OCI-LY3 (cell line): ENCODE measurements around the gene PEAK1.

ENCODE experiments used
- H2AFZ ChIP-seq: fragments of 200-600, 300-600 bp; shearing (Covaris generic); 2 replicates; pipeline ENCODE4 v1.6.0; 2014; ENCODE audit warnings: antibody characterized with exemption, low read depth, low read length
- H3K27ac ChIP-seq: fragments of 200-600, 300-600 bp; sonication (generic); 2 replicates; pipeline ENCODE4 v1.5.1; 2014; ENCODE audit warnings: mild to moderate bottlenecking, low read length, moderate library complexity, mixed read lengths
- H3K27me3 ChIP-seq: fragments of 200-600, 300-600 bp; sonication (generic); 2 replicates; pipeline ENCODE4 v1.6.1; 2014; ENCODE audit warnings: low read depth, low read length, mixed read lengths
- H3K36me3 ChIP-seq: fragments of 200-600, 300-600 bp; sonication (generic); replicated peaks from 2 replicates; pipeline ENCODE3; 2014; ENCODE audit warnings: low read depth, low read length, mixed read lengths
- H3K4me1 ChIP-seq: fragments of 300-600, 200-600 bp; sonication (generic); 2 replicates; pipeline ENCODE4 v1.6.1; 2014; ENCODE audit warnings: low read length, mixed read lengths
- H3K4me2 ChIP-seq: fragments of 200-600, 300-600 bp; sonication (generic); 2 replicates; pipeline ENCODE4 v1.6.1; 2014; ENCODE audit warnings: low read length, mixed read lengths
- H3K4me3 ChIP-seq: fragments of 300-600, 200-600 bp; sonication (generic); 2 replicates; pipeline ENCODE4 v1.5.1; 2014; ENCODE audit warnings: antibody characterized with exemption, mild to moderate bottlenecking, low read length, moderate library complexity
- H3K79me2 ChIP-seq: fragments of 300-600, 200-600 bp; shearing (Covaris generic); 2 replicates; pipeline ENCODE4 v1.6.1; 2014; ENCODE audit warnings: mild to moderate bottlenecking, low read length, mixed read lengths
- H3K9ac ChIP-seq: fragments of 300-600, 200-600 bp; shearing (Covaris generic); 2 replicates; pipeline ENCODE4 v1.6.0; 2014; ENCODE audit warnings: mild to moderate bottlenecking, low read length, moderate library complexity
- H3K9me3 ChIP-seq: fragments of 200-600, 300-600 bp; shearing (Covaris generic); 2 replicates; pipeline ENCODE4 v1.6.1; 2014; ENCODE audit warnings: low read length, mixed read lengths; ENCODE audit not compliant: insufficient read depth
- H4K20me1 ChIP-seq: fragments of 200-600, 300-600 bp; sonication (generic); 2 replicates; pipeline ENCODE4 v1.6.1; 2016; ENCODE audit warnings: low read length, mixed read lengths; ENCODE audit not compliant: insufficient read depth
- EZH2phosphoT487 ChIP-seq: fragments of 200-600 bp; shearing (Covaris generic); IDR thresholded peaks from 2 replicates; pipeline ENCODE4 v1.6.1; 2018; ENCODE audit warnings: antibody characterized with exemption, mixed run types, low read depth
- TF ChIP-seq, protein P1 (sequence below): fragments of 200-600, 300-600 bp; sonication (generic); IDR thresholded peaks from 2 replicates; pipeline ENCODE4 v1.5.1; 2014; ENCODE audit warnings: antibody characterized with exemption, low read length, low read depth

Gene PEAK1

DNA sequence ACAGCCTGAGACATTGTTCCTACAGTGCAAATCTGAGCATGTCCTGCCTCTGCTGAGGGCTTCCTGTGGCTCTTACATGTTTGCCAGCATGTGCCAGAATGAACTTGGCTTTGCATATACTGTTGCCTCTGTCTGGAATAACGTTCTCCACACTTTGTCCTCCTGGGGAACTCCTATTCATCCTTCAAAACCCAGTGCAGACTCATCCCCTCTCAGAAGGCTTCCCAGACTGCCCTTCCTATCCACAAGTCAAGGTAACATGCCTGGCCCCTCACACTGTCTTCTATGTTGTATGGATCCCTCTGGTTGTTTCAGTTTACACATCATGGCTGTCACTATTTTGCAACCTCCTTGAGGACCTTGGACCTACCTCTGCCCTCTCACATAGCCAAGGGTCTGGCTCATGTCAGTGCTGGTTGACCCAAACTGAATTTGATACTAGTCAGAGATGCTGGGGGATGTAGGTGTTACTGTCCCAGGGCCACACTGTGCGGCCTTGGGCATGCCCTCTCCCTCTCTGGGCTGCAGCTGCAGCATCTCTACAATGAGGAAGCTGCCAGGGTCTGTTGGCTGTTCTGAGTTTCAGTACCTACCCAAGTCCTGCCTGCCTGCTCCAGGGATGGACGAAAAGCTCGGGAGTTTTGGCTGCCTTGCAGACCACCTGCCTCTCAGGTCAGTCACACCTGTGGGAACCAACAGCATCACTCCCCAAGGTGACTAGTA, 320.0 kb downstream of the PEAK1 start:
- Histone ChIP-seq H3K4me1 (peaks cover 22% of the 10 kb centered on the region), H3K36me3 (no peaks in the 10 kb centered on the region), H3K9me3 (no peaks in the 10 kb centered on the region), H3K9ac (no peak overlapping the region), H4K20me1 (no peaks in the 10 kb centered on the region), H3K4me3 (no peak overlapping the region), H2AFZ (no peak overlapping the region), H3K79me2 (no peaks in the 10 kb centered on the region), H3K27me3 (no peaks in the 10 kb centered on the region), H3K4me2 (peak overlapping the region; percentile 21; the same call in 1 of the 2 replicates), H3K27ac (no peak overlapping the region)
- TF ChIP-seq, protein P1, sequence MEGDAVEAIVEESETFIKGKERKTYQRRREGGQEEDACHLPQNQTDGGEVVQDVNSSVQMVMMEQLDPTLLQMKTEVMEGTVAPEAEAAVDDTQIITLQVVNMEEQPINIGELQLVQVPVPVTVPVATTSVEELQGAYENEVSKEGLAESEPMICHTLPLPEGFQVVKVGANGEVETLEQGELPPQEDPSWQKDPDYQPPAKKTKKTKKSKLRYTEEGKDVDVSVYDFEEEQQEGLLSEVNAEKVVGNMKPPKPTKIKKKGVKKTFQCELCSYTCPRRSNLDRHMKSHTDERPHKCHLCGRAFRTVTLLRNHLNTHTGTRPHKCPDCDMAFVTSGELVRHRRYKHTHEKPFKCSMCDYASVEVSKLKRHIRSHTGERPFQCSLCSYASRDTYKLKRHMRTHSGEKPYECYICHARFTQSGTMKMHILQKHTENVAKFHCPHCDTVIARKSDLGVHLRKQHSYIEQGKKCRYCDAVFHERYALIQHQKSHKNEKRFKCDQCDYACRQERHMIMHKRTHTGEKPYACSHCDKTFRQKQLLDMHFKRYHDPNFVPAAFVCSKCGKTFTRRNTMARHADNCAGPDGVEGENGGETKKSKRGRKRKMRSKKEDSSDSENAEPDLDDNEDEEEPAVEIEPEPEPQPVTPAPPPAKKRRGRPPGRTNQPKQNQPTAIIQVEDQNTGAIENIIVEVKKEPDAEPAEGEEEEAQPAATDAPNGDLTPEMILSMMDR, result no peak
- TF ChIP-seq EZH2phosphoT487, result no peak

DNA sequence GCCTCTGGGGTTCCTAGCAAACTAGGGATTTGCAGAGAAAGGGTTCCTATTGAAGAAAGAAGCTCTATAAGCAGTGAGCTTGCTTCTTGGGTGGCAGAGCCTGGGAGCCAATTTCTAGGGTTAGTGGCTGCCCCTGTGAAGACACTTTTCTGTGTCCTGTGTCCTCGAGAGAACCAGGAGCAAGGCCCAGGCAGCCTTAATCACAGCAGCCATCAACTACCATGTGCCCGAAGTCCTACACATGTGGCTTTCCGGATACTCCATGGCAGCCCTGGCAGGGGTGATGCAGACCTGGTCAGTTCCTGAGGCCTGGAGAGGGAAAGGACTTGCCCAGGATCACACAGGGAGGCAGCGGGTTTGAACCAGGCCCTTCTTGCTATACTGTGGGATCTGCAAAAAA, 321.3 kb downstream of the PEAK1 start:
- no peak for TF ChIP-seq EZH2phosphoT487
- TF ChIP-seq, protein P1, result no peak
- Histone ChIP-seq H3K36me3 (no peaks in the 10 kb centered on the region), H3K4me3 (no peak overlapping the region)

DNA sequence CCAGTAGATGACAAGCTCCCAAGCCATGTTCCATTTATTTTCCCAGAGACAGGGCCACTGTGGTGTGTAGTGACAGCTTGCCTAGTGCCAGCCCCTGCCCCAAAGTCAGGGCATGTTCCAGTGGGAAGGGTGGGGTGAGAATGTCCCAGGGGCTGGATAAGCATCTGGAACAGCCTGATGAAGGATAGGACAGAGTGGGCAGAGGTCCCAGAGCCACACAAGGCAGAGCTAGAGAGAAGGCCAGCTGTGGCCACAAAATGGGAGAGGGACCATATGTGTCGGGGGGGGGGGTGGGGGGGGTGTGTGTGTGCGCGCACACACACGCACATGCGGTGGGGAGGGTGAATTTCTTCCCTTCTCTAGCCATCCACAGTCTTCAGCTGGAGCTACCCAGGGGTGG, 322.0 kb downstream of the PEAK1 start:
- Histone ChIP-seq H3K4me3 (no peak overlapping the region), H3K27me3 (no peaks in the 10 kb centered on the region), H3K36me3 (no peaks in the 10 kb centered on the region), H3K4me2 (no peak overlapping the region), H3K9me3 (no peaks in the 10 kb centered on the region), H2AFZ (no peak overlapping the region), H3K27ac (no peak overlapping the region), H3K9ac (no peak overlapping the region), H3K4me1 (peaks cover 22% of the 10 kb centered on the region), H4K20me1 (no peaks in the 10 kb centered on the region), H3K79me2 (no peaks in the 10 kb centered on the region)
- TF ChIP-seq EZH2phosphoT487, result no peak
- TF ChIP-seq, protein P1, result no peak

More for the DNA sequence above, 321.3 kb downstream of the PEAK1 start:
- no peaks in the 10 kb centered on the region for H3K27me3 ChIP-seq
- no peaks in the 10 kb centered on the region for H3K9me3 ChIP-seq
- no peak overlapping the region for H2AFZ ChIP-seq
- no peak overlapping the region for H3K4me2 ChIP-seq
- H3K4me1 ChIP-seq, result peaks cover 22% of the 10 kb centered on the region
- H3K27ac ChIP-seq, result no peak overlapping the region
- no peak overlapping the region for H3K9ac ChIP-seq
- no peaks in the 10 kb centered on the region for H4K20me1 ChIP-seq
- no peaks in the 10 kb centered on the region for H3K79me2 ChIP-seq

DNA sequence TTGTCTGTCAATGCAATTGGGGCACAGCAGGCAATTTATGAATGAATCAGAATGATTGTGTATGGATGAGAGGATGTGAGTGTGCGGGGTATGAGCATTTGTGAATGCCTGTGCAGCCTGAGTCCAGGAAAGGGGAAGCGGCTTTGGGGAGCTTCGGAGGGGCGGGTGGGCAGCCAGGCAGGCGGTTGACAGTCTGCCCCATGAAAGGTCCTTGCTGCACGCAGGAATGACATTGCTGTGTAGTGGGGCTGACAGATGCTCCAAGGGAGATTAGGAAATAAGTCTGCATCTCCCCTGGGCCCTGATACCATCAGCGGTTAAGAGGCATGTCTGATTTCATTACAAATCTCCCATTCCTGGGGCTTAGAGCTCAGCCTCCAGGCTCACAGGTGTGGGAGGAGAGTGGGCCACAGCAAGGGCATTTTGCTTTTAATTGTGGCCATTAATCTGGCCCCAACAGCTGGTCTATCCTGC, 322.6 kb downstream of the PEAK1 start:
- Histone ChIP-seq H3K4me1 (peaks cover 22% of the 10 kb centered on the region), H3K27me3 (no peaks in the 10 kb centered on the region), H3K36me3 (no peaks in the 10 kb centered on the region), H3K79me2 (no peaks in the 10 kb centered on the region), H3K9me3 (no peaks in the 10 kb centered on the region), H3K4me2 (no peak overlapping the region), H3K27ac (no peak overlapping the region), H3K9ac (no peak overlapping the region), H4K20me1 (no peaks in the 10 kb centered on the region), H3K4me3 (no peak overlapping the region), H2AFZ (no peak overlapping the region)
- TF ChIP-seq, protein P1, result no peak
- no peak for TF ChIP-seq EZH2phosphoT487
